Measurements from ENCODE around the gene BMPR2.

DNA sequence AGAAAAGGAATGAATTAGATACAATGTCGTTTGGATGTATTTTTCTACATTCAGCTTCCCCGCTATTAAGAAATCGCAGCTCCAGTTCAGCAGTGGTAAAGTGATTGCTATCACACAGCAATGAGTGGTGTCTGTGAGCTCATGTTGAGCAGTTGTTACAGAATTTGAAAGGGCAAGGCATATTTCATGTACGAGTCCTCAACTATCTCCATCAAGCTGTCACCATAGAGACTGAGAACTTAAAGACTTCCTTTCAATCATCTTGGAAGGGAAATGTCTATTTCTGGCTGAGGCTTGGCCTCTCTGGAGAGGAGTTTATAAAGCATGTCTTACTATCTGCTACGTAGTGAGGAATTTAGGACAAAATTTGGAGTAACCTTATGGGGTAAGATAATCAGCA is 234.3 kb downstream of the BMPR2 start:
- TF ChIP-seq, protein P1, sequence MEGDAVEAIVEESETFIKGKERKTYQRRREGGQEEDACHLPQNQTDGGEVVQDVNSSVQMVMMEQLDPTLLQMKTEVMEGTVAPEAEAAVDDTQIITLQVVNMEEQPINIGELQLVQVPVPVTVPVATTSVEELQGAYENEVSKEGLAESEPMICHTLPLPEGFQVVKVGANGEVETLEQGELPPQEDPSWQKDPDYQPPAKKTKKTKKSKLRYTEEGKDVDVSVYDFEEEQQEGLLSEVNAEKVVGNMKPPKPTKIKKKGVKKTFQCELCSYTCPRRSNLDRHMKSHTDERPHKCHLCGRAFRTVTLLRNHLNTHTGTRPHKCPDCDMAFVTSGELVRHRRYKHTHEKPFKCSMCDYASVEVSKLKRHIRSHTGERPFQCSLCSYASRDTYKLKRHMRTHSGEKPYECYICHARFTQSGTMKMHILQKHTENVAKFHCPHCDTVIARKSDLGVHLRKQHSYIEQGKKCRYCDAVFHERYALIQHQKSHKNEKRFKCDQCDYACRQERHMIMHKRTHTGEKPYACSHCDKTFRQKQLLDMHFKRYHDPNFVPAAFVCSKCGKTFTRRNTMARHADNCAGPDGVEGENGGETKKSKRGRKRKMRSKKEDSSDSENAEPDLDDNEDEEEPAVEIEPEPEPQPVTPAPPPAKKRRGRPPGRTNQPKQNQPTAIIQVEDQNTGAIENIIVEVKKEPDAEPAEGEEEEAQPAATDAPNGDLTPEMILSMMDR (IDR thresholded peaks at IDR 0.05; ENCODE audit: poor library complexity) = no peak
- TF ChIP-seq EZH2 (IDR thresholded peaks at IDR 0.05; ENCODE audit: borderline replicate concordance) = no peak
- no peak for TF ChIP-seq EZH2phosphoT487 (IDR thresholded peaks at IDR 0.05; ENCODE audit: low read depth, severe bottlenecking, unreplicated experiment)

Data from hepatocyte (in vitro differentiated cells).